Osteocyte (in vitro differentiated cells): ENCODE measurements around the gene FNBP1. TPM values are rescaled to one million over a fixed set of nuclear protein-coding genes. Genes with fewer than 3 reads are reported as not detected.
"Not testable (repeated sequence)": the region's sequence is repeated elsewhere in the genome, so short reads cannot be mapped to it uniquely, and the experiment has no call there.

Experiments used
- DNase-seq: peaks from one replicate; pipeline ENCODE4 v3.0.0; 2021; ENCODE audit warnings: mixed read lengths; ENCODE audit not compliant: unreplicated experiment; ENCODE audit errors: extremely low spot score
- H3K27ac Mint-ChIP-seq: one replicate; pipeline ENCODE4 v1.8.0; 2021; ENCODE audit warnings: mild to moderate bottlenecking, mixed read lengths; ENCODE audit not compliant: unreplicated experiment
- H3K27me3 Mint-ChIP-seq: one replicate; pipeline ENCODE4 v1.8.0; 2021; ENCODE audit warnings: mixed read lengths; ENCODE audit not compliant: unreplicated experiment
- H3K36me3 Mint-ChIP-seq: one replicate; pipeline ENCODE4 v1.8.0; 2021; ENCODE audit warnings: mixed read lengths; ENCODE audit not compliant: unreplicated experiment
- H3K4me1 Mint-ChIP-seq: one replicate; pipeline ENCODE4 v1.8.0; 2021; ENCODE audit warnings: mixed read lengths; ENCODE audit not compliant: unreplicated experiment
- H3K4me3 Mint-ChIP-seq: one replicate; pipeline ENCODE4 v1.8.0; 2021; ENCODE audit warnings: mild to moderate bottlenecking, moderate library complexity, mixed read lengths; ENCODE audit not compliant: unreplicated experiment
- H3K9me3 Mint-ChIP-seq: one replicate; pipeline ENCODE4 v1.8.0; 2021; ENCODE audit warnings: mixed read lengths; ENCODE audit not compliant: unreplicated experiment
- total RNA-seq: library from RNA; stranded (reverse); gene quantifications from 2 replicates; pipeline ENCODE4 v1.2.1, GENCODE V29; 2021
- TF ChIP-seq, protein P1 (sequence below): fragments of 200-600 bp; sonication (generic); IDR thresholded peaks from 2 replicates; pipeline ENCODE4 v1.5.0; 2021; ENCODE audit warnings: antibody characterized with exemption, mild to moderate bottlenecking, moderate library complexity

Gene FNBP1
- total RNA-seq, 1 donor from 2014 or later = 62.2 TPM

DNA sequence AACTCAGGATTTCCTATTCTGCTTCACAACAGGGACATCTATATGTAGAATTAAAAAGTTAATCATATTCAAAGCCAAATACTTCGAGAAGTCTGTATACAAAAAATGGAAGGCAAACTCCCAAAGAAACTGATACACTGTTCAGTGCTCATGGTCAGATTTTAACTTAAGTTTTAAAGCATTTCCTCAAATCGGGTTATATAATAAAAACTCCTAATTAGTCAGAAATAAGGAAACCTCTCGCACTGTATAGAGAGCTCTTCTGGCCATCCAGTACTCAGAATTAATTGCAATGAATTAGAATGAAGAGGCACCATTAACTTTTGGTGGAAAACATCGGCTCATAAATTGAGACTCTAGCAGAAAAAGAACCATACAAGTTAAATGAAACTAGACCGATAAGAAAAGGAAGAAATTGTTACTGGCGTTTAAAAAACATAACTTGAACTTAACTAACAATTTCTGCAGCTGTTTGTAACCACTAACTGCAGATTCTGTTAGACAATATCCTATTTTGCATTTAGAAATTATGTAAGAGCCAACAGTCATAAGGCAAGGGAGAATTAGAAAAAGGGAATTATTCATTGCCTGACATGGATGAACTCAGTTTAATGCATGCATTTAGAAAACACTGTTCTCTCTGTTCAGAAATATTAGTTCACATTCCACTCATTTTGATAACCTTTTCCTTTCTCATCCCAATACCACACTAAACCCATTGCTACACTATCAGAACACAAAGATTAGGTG lies 96.6 kb downstream of the FNBP1 start:
- no peak for DNase-seq
- peaks cover 5% of the 10 kb centered on the region for H3K9me3 Mint-ChIP-seq
- H3K27me3 Mint-ChIP-seq = no peaks in the 10 kb centered on the region
- H3K27ac Mint-ChIP-seq = no peak overlapping the region
- TF ChIP-seq, protein P1, sequence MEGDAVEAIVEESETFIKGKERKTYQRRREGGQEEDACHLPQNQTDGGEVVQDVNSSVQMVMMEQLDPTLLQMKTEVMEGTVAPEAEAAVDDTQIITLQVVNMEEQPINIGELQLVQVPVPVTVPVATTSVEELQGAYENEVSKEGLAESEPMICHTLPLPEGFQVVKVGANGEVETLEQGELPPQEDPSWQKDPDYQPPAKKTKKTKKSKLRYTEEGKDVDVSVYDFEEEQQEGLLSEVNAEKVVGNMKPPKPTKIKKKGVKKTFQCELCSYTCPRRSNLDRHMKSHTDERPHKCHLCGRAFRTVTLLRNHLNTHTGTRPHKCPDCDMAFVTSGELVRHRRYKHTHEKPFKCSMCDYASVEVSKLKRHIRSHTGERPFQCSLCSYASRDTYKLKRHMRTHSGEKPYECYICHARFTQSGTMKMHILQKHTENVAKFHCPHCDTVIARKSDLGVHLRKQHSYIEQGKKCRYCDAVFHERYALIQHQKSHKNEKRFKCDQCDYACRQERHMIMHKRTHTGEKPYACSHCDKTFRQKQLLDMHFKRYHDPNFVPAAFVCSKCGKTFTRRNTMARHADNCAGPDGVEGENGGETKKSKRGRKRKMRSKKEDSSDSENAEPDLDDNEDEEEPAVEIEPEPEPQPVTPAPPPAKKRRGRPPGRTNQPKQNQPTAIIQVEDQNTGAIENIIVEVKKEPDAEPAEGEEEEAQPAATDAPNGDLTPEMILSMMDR = no peak
- no peak overlapping the region for H3K4me3 Mint-ChIP-seq
- peaks cover 23% of the 10 kb centered on the region for H3K36me3 Mint-ChIP-seq
- no peaks in the 10 kb centered on the region for H3K4me1 Mint-ChIP-seq

DNA sequence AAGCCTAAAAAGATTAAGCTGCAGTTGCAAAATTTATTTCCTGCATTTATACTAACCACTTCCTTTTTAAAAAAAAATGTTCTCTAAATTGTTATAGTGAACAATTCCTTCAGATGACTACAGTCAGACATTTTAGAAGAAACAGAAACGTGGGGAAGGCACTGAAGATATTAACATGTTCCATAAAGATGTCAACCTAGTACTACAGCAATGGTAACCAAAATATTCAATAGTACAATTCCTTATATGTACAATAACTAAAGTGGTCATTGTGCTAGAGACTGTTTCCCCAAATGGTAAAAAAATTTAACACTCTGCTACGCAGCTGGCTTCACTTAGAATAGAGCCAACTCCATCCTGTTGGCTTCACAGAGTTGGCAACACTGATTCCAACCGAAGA lies 97.7 kb downstream of the FNBP1 start:
- Mint-ChIP-seq H3K27me3 (no peaks in the 10 kb centered on the region), H3K36me3 (peaks cover 24% of the 10 kb centered on the region), H3K27ac (no peak overlapping the region), H3K4me1 (no peaks in the 10 kb centered on the region), H3K9me3 (peaks cover 5% of the 10 kb centered on the region), H3K4me3 (no peak overlapping the region)
- DNase-seq = no peak
- TF ChIP-seq, protein P1 = no peak

DNA sequence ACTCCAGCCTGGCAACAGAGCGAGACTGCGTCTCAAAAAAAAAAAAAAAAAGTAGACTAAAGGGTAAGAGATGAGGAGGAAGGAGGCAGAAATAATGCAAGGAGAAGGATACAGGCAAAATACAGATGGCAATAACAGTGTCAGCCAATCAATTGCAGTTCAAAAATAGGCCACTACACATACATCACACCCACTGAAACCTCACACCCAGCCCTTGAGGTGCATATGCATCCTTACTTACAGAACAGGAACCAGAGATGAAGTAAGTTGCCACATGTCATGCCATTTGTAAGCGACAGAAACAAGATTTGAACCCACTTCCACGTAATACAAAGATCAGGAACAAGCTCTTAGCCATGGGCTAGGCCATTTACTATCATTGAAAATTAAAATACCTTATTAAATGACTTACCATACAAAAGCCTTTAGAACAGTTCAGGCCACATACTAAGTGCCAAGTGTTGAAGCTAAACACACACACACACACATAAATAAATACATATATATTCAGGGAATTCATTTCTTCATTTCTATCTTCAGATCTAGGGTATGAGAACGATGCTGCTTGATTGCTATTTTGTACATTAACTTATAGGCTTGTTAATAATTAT lies 98.4 kb downstream of the FNBP1 start:
- peaks cover 5% of the 10 kb centered on the region for H3K9me3 Mint-ChIP-seq
- H3K36me3 Mint-ChIP-seq = peaks cover 28% of the 10 kb centered on the region

DNA sequence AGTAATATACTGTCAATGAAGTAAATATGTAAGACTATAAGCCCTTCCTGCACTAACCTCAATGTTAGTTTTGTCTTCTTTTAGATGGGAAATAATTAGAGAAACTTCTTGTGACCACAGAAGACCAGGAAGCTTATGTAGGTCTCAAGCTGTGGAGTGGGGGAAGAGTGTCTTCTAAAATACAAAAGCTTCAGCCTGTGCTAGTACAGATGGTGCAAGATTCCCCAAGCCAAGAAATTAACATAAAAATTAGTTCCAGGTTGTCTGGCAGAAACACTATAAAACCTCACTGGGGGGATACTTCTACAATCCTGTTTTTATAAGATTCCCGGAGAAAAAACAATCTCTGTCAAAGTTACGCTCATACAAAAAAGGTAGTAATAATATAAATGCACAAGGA lies 103.6 kb downstream of the FNBP1 start:
- DNase-seq = no peak
- TF ChIP-seq, protein P1 = no peak
- Mint-ChIP-seq H3K27me3 (no peaks in the 10 kb centered on the region), H3K9me3 (peaks cover 5% of the 10 kb centered on the region), H3K36me3 (peaks cover 24% of the 10 kb centered on the region), H3K27ac (peak overlapping the region; percentile 31), H3K4me1 (peaks cover 27% of the 10 kb centered on the region), H3K4me3 (no peak overlapping the region)

More for the DNA sequence above, 98.4 kb downstream of the FNBP1 start:
- H3K4me3 Mint-ChIP-seq = no peak overlapping the region
- TF ChIP-seq, protein P1 = no peak
- H3K27ac Mint-ChIP-seq = peak overlapping the region; percentile 5
- no peaks in the 10 kb centered on the region for H3K27me3 Mint-ChIP-seq
- peaks cover 1% of the 10 kb centered on the region for H3K4me1 Mint-ChIP-seq
- no peak for DNase-seq

- TF ChIP-seq, protein P1 = no peak
- H3K9me3 Mint-ChIP-seq = peaks cover 5% of the 10 kb centered on the region
- peak overlapping the region; percentile 69 for H3K27ac Mint-ChIP-seq
- peaks cover 37% of the 10 kb centered on the region for H3K4me1 Mint-ChIP-seq
- peaks cover 21% of the 10 kb centered on the region for H3K36me3 Mint-ChIP-seq
- H3K4me3 Mint-ChIP-seq = no peak overlapping the region
- no peak for DNase-seq
- H3K27me3 Mint-ChIP-seq = no peaks in the 10 kb centered on the region
Observed at GRCh38 chr9:129938291-129938979, 104.6 kb downstream of the FNBP1 start.

GRCh38 chr9:129937879-129938278 lies 105.1 kb downstream of the FNBP1 start:
- peaks cover 43% of the 10 kb centered on the region for H3K4me1 Mint-ChIP-seq
- not testable (repeated sequence) for H3K4me3 Mint-ChIP-seq, DNase-seq, H3K9me3 Mint-ChIP-seq, H3K27me3 Mint-ChIP-seq
- peaks cover 17% of the 10 kb centered on the region for H3K36me3 Mint-ChIP-seq
- peak overlapping the region; percentile 69 for H3K27ac Mint-ChIP-seq
